ENCODE data around the gene ERC1.

The ERC1 gene

GRCh38 chr12:990661-991349, at the start of gene ERC1:
TSS of gene ERC1 (plus strand) at chr12:991223. CDS start at chr12:1027904, 36,681 bp downstream.
- peak; percentile 88 to 92 for DNase-seq

- DNase-seq, result no peak
Measured at GRCh38 chr12:943051-943450, 48.0 kb upstream of the ERC1 start.

- DNase-seq, result no peak
Measured at GRCh38 chr12:944211-944610, 46.8 kb upstream of the ERC1 start.

- no peak for DNase-seq
Measured at GRCh38 chr12:946212-946611, 44.8 kb upstream of the ERC1 start.

- no peak for DNase-seq
Measured at GRCh38 chr12:946631-947030, 44.4 kb upstream of the ERC1 start.

- no peak for DNase-seq
Measured at GRCh38 chr12:948238-948637, 42.8 kb upstream of the ERC1 start.

- peak; percentile 99 for DNase-seq
Measured at GRCh38 chr12:949453-950191, 41.4 kb upstream of the ERC1 start, which contains the start of gene RAD52. TSS of gene RAD52 (minus strand) at chr12:949694. CDS start at chr12:933058, 16,636 bp downstream.

GRCh38 chr12:951176-951575, 39.8 kb upstream of the ERC1 start:
- no peak for DNase-seq

GRCh38 chr12:953776-954175, 37.2 kb upstream of the ERC1 start:
- peak in 1 of 2 experiments; percentile 36 for DNase-seq

GRCh38 chr12:954741-955140, 36.3 kb upstream of the ERC1 start:
- no peak for DNase-seq

GRCh38 chr12:955939-956338, 35.1 kb upstream of the ERC1 start:
- no peak for DNase-seq

- DNase-seq, result no peak
Measured at GRCh38 chr12:958588-959123, 32.4 kb upstream of the ERC1 start.

GRCh38 chr12:966724-967123, 24.3 kb upstream of the ERC1 start:
- DNase-seq, result no peak

- DNase-seq, result no peak
Measured at GRCh38 chr12:967641-968040, 23.4 kb upstream of the ERC1 start.

- DNase-seq, result no peak
Measured at GRCh38 chr12:968545-968944, 22.5 kb upstream of the ERC1 start.

GRCh38 chr12:969821-970220, 21.2 kb upstream of the ERC1 start:
- no peak for DNase-seq

GRCh38 chr12:971991-972390, 19.0 kb upstream of the ERC1 start:
- DNase-seq, result no peak

- DNase-seq, result no peak
Measured at GRCh38 chr12:974271-974862, 16.7 kb upstream of the ERC1 start.

GRCh38 chr12:976644-977043, 14.4 kb upstream of the ERC1 start:
- DNase-seq, result no peak

GRCh38 chr12:977156-977555, 13.9 kb upstream of the ERC1 start:
- no peak for DNase-seq

- DNase-seq, result no peak
Measured at GRCh38 chr12:979349-979748, 11.7 kb upstream of the ERC1 start.

GRCh38 chr12:981176-981828, 9.7 kb upstream of the ERC1 start:
- no peak for DNase-seq

GRCh38 chr12:981961-982360, 9.1 kb upstream of the ERC1 start:
- no peak for DNase-seq

Data from activated T-cell treated with anti-CD3 and anti-CD28 coated beads, Interleukin-2, amount 50 U/mL, for 48 hours (primary cell).